SJSA1 (cell line): ENCODE measurements around the gene MC2R. TPM values are rescaled to one million over a fixed set of nuclear protein-coding genes. Genes with fewer than 3 reads are reported as not detected.
A peak's percentile ranks its signal among the peaks of the same experiment; 100 is the strongest.

Experiments
- DNase-seq, 2 experiments: peaks; one replicate each; pipeline ENCODE4 v3.0.0-alpha.2; 2015 to 2020; ENCODE audit warnings: low spot score in 2 of 2, low read depth in 1 of 2
- H3K27ac ChIP-seq: fragments of 250-450 bp; sonication (Bioruptor Pico); 2 replicates; pipeline ENCODE4 v1.5.1; 2020; ENCODE audit warnings: mild to moderate bottlenecking, moderate library complexity
- H3K27me3 ChIP-seq: fragments of 250-450 bp; sonication (Bioruptor Pico); replicated peaks from 2 replicates; pipeline ENCODE4 v1.5.1; 2020; ENCODE audit warnings: mild to moderate bottlenecking, moderate library complexity
- H3K36me3 ChIP-seq: fragments of 250-450 bp; sonication (Bioruptor Pico); 2 replicates; pipeline ENCODE4 v1.5.1; 2020; ENCODE audit warnings: mild to moderate bottlenecking
- H3K4me1 ChIP-seq: fragments of 250-450 bp; sonication (Bioruptor Pico); replicated peaks from 2 replicates; pipeline ENCODE4 v1.6.1; 2021; ENCODE audit warnings: mild to moderate bottlenecking
- H3K4me3 ChIP-seq: fragments of 250-450 bp; sonication (Bioruptor Pico); 2 replicates; pipeline ENCODE4 v1.5.1; 2020; ENCODE audit warnings: mild to moderate bottlenecking
- H3K9me3 ChIP-seq: fragments of 250-450 bp; sonication (Bioruptor Pico); replicated peaks from 2 replicates; pipeline ENCODE4 v1.5.1; 2020; ENCODE audit warnings: mild to moderate bottlenecking
- total RNA-seq: library from RNA; depleted of rRNA; stranded (reverse); fragments of >200 nt; shearing (Covaris generic); gene quantifications from 2 replicates; pipeline ENCODE4 v1.2.3, GENCODE V29; 2014

MC2R gene
- total RNA-seq, 1 experiment from 2014 or later, result not detected

- H3K27me3 ChIP-seq, result no peaks in the 10 kb centered on the region
- H3K36me3 ChIP-seq, result no peaks in the 10 kb centered on the region
- 0 out of 2 replicates have a peak, but pooled peaks cover under 1% of the 10 kb centered on the region for H3K9me3 ChIP-seq
- no peak overlapping the region for H3K4me3 ChIP-seq
- no peaks in the 10 kb centered on the region for H3K4me1 ChIP-seq
- no peak overlapping the region for H3K27ac ChIP-seq
- DNase-seq, result no peak
Measured at GRCh38 chr18:13913205-13913604, 2.1 kb downstream of the MC2R start.

- Histone ChIP-seq H3K9me3 (0 out of 2 replicates have a peak, but pooled peaks cover 4% of the 10 kb centered on the region), H3K27me3 (no peaks in the 10 kb centered on the region), H3K4me1 (no peaks in the 10 kb centered on the region), H3K4me3 (no peak overlapping the region), H3K36me3 (no peaks in the 10 kb centered on the region), H3K27ac (no peak overlapping the region)
- no peak for DNase-seq
Measured at GRCh38 chr18:13912601-13913000, 2.7 kb downstream of the MC2R start.

GRCh38 chr18:13910986-13911385 is 4.3 kb downstream of the MC2R start:
- H3K27ac ChIP-seq, result no peak overlapping the region
- no peak for DNase-seq
- H3K4me3 ChIP-seq, result no peak overlapping the region
- no peaks in the 10 kb centered on the region for H3K4me1 ChIP-seq
- H3K36me3 ChIP-seq, result no peaks in the 10 kb centered on the region
- H3K9me3 ChIP-seq, result 0 out of 2 replicates have a peak, but pooled peaks cover 4% of the 10 kb centered on the region
- H3K27me3 ChIP-seq, result no peaks in the 10 kb centered on the region

GRCh38 chr18:13910501-13910900 is 4.8 kb downstream of the MC2R start:
- H3K4me3 ChIP-seq, result no peak overlapping the region
- no peak for DNase-seq
- no peaks in the 10 kb centered on the region for H3K27me3 ChIP-seq
- no peaks in the 10 kb centered on the region for H3K36me3 ChIP-seq
- no peak overlapping the region for H3K27ac ChIP-seq
- H3K9me3 ChIP-seq, result 0 out of 2 replicates have a peak, but pooled peaks cover 4% of the 10 kb centered on the region
- H3K4me1 ChIP-seq, result no peaks in the 10 kb centered on the region

DNA sequence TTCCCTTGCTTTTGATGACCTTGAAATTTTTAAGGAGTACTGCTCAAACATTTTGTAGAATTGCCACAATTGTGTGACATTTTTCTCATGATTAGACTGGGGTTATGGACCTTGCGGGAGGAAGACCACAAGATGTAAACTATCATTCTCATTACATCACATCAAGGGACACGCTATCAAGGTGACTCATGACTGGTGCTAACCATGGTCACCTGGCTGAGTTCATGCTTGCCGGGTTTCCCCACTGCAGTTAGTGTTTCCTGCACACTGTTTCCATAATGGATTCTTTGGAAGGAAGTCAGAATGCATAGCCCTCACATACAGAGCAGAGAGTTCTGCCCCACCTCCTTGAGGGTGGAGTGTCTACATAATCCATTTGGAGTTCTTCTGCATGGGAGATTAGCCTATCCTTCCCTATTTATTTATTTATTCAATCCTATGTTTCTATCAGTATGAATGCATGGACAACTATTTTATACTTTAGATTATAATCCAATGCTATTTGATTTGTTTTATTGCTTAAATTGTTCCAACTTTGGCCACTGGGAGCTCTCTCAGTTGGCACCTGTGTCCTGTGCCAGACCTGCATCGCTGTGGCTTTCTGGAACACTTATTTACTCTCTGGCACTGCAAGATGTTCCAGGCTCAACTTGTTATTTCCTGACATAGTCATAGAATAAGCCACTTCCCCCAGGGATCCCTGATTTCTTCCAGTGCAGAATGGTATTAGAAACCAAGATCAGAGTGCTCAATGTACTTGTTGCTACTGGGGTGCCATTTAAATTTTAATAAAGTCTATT is 6.0 kb downstream of the MC2R start:
- Histone ChIP-seq H3K4me3 (no peak overlapping the region), H3K27ac (no peak overlapping the region), H3K4me1 (no peaks in the 10 kb centered on the region), H3K9me3 (0 out of 2 replicates have a peak, but pooled peaks cover 4% of the 10 kb centered on the region), H3K27me3 (no peaks in the 10 kb centered on the region), H3K36me3 (no peaks in the 10 kb centered on the region)
- DNase-seq, result no peak

GRCh38 chr18:13900633-13901032 is 14.7 kb downstream of the MC2R start:
- Histone ChIP-seq H3K9me3 (no peaks in the 10 kb centered on the region), H3K4me1 (no peaks in the 10 kb centered on the region), H3K4me3 (no peak overlapping the region)

DNA sequence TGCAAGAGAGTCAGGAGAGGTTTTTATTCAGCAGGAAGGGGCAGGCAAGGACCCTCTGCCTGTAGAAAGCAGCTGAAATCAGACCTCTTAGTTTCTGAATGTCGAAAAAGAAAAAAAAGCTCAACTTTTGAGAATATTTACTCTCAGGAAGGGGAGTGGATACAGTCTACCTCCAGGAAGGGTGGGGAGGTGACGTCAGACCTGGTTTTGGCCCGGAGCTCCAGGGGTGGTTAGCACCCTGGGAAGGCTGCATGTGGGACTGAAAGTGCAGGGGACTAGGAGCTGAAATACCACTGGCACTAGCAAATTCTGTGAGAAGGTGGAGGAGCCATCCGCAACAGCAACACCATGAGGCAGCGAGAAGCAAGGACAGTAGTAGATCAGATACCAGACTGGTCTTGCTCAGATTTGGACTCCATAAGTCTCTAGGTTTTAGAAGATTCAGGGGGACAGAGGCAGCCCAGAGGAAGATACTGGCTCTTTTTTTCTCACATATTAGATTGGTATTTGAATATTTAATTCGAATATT is 19.8 kb downstream of the MC2R start:
- Histone ChIP-seq H3K36me3 (no peaks in the 10 kb centered on the region), H3K27ac (no peak overlapping the region), H3K9me3 (no peaks in the 10 kb centered on the region), H3K4me1 (no peaks in the 10 kb centered on the region; the same call in 1 of the 2 replicates), H3K4me3 (no peak overlapping the region), H3K27me3 (no peaks in the 10 kb centered on the region)
- no peak for DNase-seq

More at GRCh38 chr18:13900633-13901032, 14.7 kb downstream of the MC2R start:
- H3K27ac ChIP-seq, result no peak overlapping the region
- no peaks in the 10 kb centered on the region for H3K27me3 ChIP-seq
- H3K36me3 ChIP-seq, result no peaks in the 10 kb centered on the region
- no peak for DNase-seq

- no peaks in the 10 kb centered on the region for H3K36me3 ChIP-seq
- no peak overlapping the region for H3K4me3 ChIP-seq
- no peaks in the 10 kb centered on the region for H3K9me3 ChIP-seq
- DNase-seq, result no peak
- no peaks in the 10 kb centered on the region; the same call in 1 of the 2 replicates for H3K4me1 ChIP-seq
- H3K27me3 ChIP-seq, result no peaks in the 10 kb centered on the region
- H3K27ac ChIP-seq, result no peak overlapping the region
Measured at GRCh38 chr18:13894531-13894930, 20.8 kb downstream of the MC2R start.

GRCh38 chr18:13893418-13893760 is 21.9 kb downstream of the MC2R start:
- H3K27ac ChIP-seq, result no peak overlapping the region
- DNase-seq, result no peak

GRCh38 chr18:13892098-13892497 is 23.2 kb downstream of the MC2R start:
- no peaks in the 10 kb centered on the region for H3K9me3 ChIP-seq
- no peaks in the 10 kb centered on the region; the same call in 1 of the 2 replicates for H3K4me1 ChIP-seq
- no peaks in the 10 kb centered on the region for H3K27me3 ChIP-seq
- H3K36me3 ChIP-seq, result no peaks in the 10 kb centered on the region
- H3K27ac ChIP-seq, result no peak overlapping the region
- no peak for DNase-seq
- no peak overlapping the region for H3K4me3 ChIP-seq

More at GRCh38 chr18:13893418-13893760, 21.9 kb downstream of the MC2R start:
- H3K4me1 ChIP-seq, result no peaks in the 10 kb centered on the region; the same call in 1 of the 2 replicates
- H3K9me3 ChIP-seq, result no peaks in the 10 kb centered on the region
- no peaks in the 10 kb centered on the region for H3K27me3 ChIP-seq
- H3K36me3 ChIP-seq, result no peaks in the 10 kb centered on the region
- no peak overlapping the region for H3K4me3 ChIP-seq

- H3K4me1 ChIP-seq, result no peaks in the 10 kb centered on the region; the same call in 1 of the 2 replicates
- H3K9me3 ChIP-seq, result no peaks in the 10 kb centered on the region
- no peaks in the 10 kb centered on the region for H3K36me3 ChIP-seq
- no peaks in the 10 kb centered on the region for H3K27me3 ChIP-seq
- no peak overlapping the region for H3K4me3 ChIP-seq
- H3K27ac ChIP-seq, result no peak overlapping the region
- no peak for DNase-seq
Measured at GRCh38 chr18:13890761-13891361, 24.5 kb downstream of the MC2R start.

- Histone ChIP-seq H3K27me3 (no peaks in the 10 kb centered on the region), H3K9me3 (no peaks in the 10 kb centered on the region), H3K4me3 (no peak overlapping the region), H3K27ac (no peak overlapping the region), H3K4me1 (no peaks in the 10 kb centered on the region; the same call in 1 of the 2 replicates), H3K36me3 (no peaks in the 10 kb centered on the region)
- DNase-seq, result peak; percentile 25 to 57
Measured at GRCh38 chr18:13889671-13890070, 25.7 kb downstream of the MC2R start.

GRCh38 chr18:13888191-13888716 is 27.1 kb downstream of the MC2R start:
- Histone ChIP-seq H3K9me3 (no peaks in the 10 kb centered on the region), H3K4me1 (no peaks in the 10 kb centered on the region; the same call in 1 of the 2 replicates), H3K27me3 (no peaks in the 10 kb centered on the region), H3K27ac (no peak overlapping the region), H3K36me3 (no peaks in the 10 kb centered on the region), H3K4me3 (no peak overlapping the region)
- DNase-seq, result no peak

DNA sequence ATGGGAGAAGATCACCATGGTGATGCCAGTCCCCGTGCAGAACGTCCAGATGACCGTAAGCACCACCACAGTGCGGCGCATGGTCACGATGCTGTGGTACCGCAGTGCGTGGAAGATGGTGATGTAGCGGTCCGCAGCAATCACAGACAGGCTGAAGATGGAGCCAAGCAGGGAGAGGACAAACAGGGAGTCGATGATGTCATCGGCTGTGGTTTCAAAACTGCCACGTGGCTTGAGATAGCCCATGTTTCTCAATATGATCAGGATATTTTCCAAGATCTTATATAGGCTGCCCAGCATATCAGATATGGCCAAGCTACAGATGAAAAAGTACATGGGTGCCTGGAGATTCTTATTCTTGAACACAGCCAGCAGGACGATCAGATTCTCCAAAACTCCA is 30.3 kb downstream of the MC2R start:
- Histone ChIP-seq H3K4me1 (no peaks in the 10 kb centered on the region), H3K36me3 (no peaks in the 10 kb centered on the region), H3K27me3 (no peaks in the 10 kb centered on the region), H3K9me3 (no peaks in the 10 kb centered on the region), H3K4me3 (no peak overlapping the region), H3K27ac (no peak overlapping the region)
- DNase-seq, result no peak
